H1 (cell line): ENCODE data around the gene TSTD2. TPM values are rescaled to one million over a fixed set of nuclear protein-coding genes. Genes with fewer than 3 reads are reported as not detected.
A peak's percentile ranks its signal among the peaks of the same experiment; 100 is the strongest.
"Not testable (repeated sequence)": the region's sequence is repeated elsewhere in the genome, so short reads cannot be mapped to it uniquely, and the experiment has no call there.

Source experiments
- CTCF ChIA-PET: fragments of 300-600 bp; sonication (Branson Sonifier 250); formaldehyde crosslinking; loops from one replicate; lab custom pipeline; 2021; ENCODE audit not compliant: partially characterized antibody; lab: Charles Lee
- POLR2A ChIA-PET: fragments of 300-600 bp; sonication (Branson Sonifier 250); formaldehyde crosslinking; loops from one replicate; lab custom pipeline; 2021; ENCODE audit warnings: inconsistent platforms; ENCODE audit not compliant: partially characterized antibody; lab: Charles Lee
- DNase-seq, 2 experiments: peaks; one replicate each; pipeline versions ENCODE4 v3.0.0 to v3.0.0-alpha.2; 2010 to 2022; ENCODE audit warnings: low spot score in 2 of 2, low read depth in 1 of 2, mixed read lengths in 1 of 2
- FAIRE-seq: peaks from 2 replicates; lab custom pipeline; 2011; peaks lifted over from hg19 to GRCh38; lab: Jason Lieb, UNC
- H2AFZ ChIP-seq: 2 replicates; pipeline ENCODE4 v1.8.1; 2012; ENCODE audit warnings: low read length, inconsistent platforms
- H2AK5ac ChIP-seq: 2 replicates; pipeline ENCODE4 v1.6.1; 2013; ENCODE audit warnings: low read depth, low read length
- H2BK120ac ChIP-seq: replicated peaks from 2 replicates; pipeline ENCODE3; 2013; ENCODE audit warnings: low read depth, low read length, inconsistent platforms
- H2BK12ac ChIP-seq: 2 replicates; pipeline ENCODE4 v1.6.1; 2013; ENCODE audit warnings: low read depth, low read length
- H2BK15ac ChIP-seq: 2 replicates; pipeline ENCODE4 v1.6.1; 2013; ENCODE audit warnings: low read length
- H2BK20ac ChIP-seq: 2 replicates; pipeline ENCODE4 v1.6.1; 2013; ENCODE audit warnings: low read length
- H2BK5ac ChIP-seq: 2 replicates; pipeline ENCODE4 v1.6.1; 2013; ENCODE audit warnings: low read depth, low read length
- H3K14ac ChIP-seq: 2 replicates; pipeline ENCODE4 v1.6.1; 2013; ENCODE audit warnings: inconsistent platforms; ENCODE audit not compliant: insufficient read length
- H3K18ac ChIP-seq: 2 replicates; pipeline ENCODE4 v1.6.1; 2013; ENCODE audit warnings: low read length; ENCODE audit errors: extremely low read depth
- H3K23ac ChIP-seq: 2 replicates; pipeline ENCODE4 v1.6.1; 2013; ENCODE audit warnings: inconsistent platforms; ENCODE audit not compliant: insufficient read length
- H3K23me2 ChIP-seq: 2 replicates; pipeline ENCODE4 v1.6.1; 2013; ENCODE audit warnings: low read depth, low read length
- H3K27ac ChIP-seq: 2 replicates; pipeline ENCODE4 v1.6.1; 2011; ENCODE audit warnings: low read depth, low read length, inconsistent platforms
- H3K27me3 ChIP-seq, 4 experiments: replicated peaks in 1 of 4; 1 replicate in 1 of 4; 2 replicates in 3 of 4; pipeline versions ENCODE4 v1.6.1 to v1.8.1; 2011 to 2013; ENCODE audit warnings: low read length in 3 of 4, mild to moderate bottlenecking in 3 of 4, inconsistent platforms in 2 of 4, mixed read lengths in 2 of 4, moderate library complexity in 1 of 4; ENCODE audit not compliant: control insufficient read depth in 3 of 4, insufficient read depth in 3 of 4; ENCODE audit errors: extremely low read depth in 1 of 4
- H3K36me3 ChIP-seq, 4 experiments: 2 replicates each; pipeline versions ENCODE4 v1.6.1 to v1.8.1; 2011 to 2013; ENCODE audit warnings: mild to moderate bottlenecking in 4 of 4, low read length in 3 of 4, moderate library complexity in 2 of 4, control low read depth in 1 of 4, inconsistent platforms in 1 of 4; ENCODE audit not compliant: insufficient read depth in 4 of 4, control insufficient read depth in 2 of 4
- H3K4ac ChIP-seq: replicated peaks from 2 replicates; pipeline ENCODE3; 2013; ENCODE audit warnings: low read length, low read depth, mixed read lengths, inconsistent platforms; ENCODE audit not compliant: insufficient read length
- H3K4me1 ChIP-seq, 4 experiments: replicated peaks in 1 of 4; 1 replicate in 1 of 4; 2 replicates in 3 of 4; pipeline versions ENCODE4 v1.6.1 to v1.8.1; 2011 to 2013; ENCODE audit warnings: low read length in 3 of 4, inconsistent platforms in 2 of 4, mixed read lengths in 1 of 4; ENCODE audit not compliant: insufficient read depth in 4 of 4, control insufficient read depth in 3 of 4
- H3K4me2 ChIP-seq, 2 experiments: 2 replicates each; pipeline versions ENCODE4 v1.6.1 to v1.8.1; 2011 to 2013; ENCODE audit warnings: low read depth in 2 of 2, low read length in 2 of 2, control low read depth in 1 of 2, inconsistent platforms in 1 of 2, mild to moderate bottlenecking in 1 of 2; ENCODE audit not compliant: insufficient read depth in 1 of 2
- H3K4me3 ChIP-seq, 4 experiments: fragments of 200-600, 300-600 bp in 1 of 4; sonication (generic), shearing (Covaris generic), sonication (Bioruptor Twin) in 1 of 4; 2 replicates each; pipeline versions ENCODE4 v1.5.1 to v1.8.1; 2011 to 2016; ENCODE audit warnings: low read length in 4 of 4, low read depth in 3 of 4, control low read depth in 2 of 4, inconsistent platforms in 2 of 4, mild to moderate bottlenecking in 2 of 4, mixed read lengths in 1 of 4, moderate library complexity in 1 of 4; ENCODE audit not compliant: insufficient read depth in 2 of 4; ENCODE audit errors: extremely low read depth in 1 of 4
- H3K56ac ChIP-seq: replicated peaks from 2 replicates; pipeline ENCODE3; 2013; ENCODE audit warnings: low read depth, mild to moderate bottlenecking, mixed read lengths, low read length, inconsistent platforms; ENCODE audit not compliant: insufficient read length
- H3K79me1 ChIP-seq: 2 replicates; pipeline ENCODE4 v1.6.1; 2013; ENCODE audit warnings: low read depth, low read length, control low read depth
- H3K79me2 ChIP-seq, 2 experiments: 2 replicates each; pipeline versions ENCODE4 v1.6.1 to v1.8.1; 2012 to 2013; ENCODE audit warnings: low read length in 2 of 2, mild to moderate bottlenecking in 2 of 2, inconsistent platforms in 1 of 2; ENCODE audit not compliant: insufficient read depth in 2 of 2, control insufficient read depth in 1 of 2
- H3K9ac ChIP-seq, 4 experiments: replicated peaks in 1 of 4; 1 replicate in 1 of 4; 2 replicates in 3 of 4; pipeline versions ENCODE4 v1.6.1 to v1.8.1; 2011 to 2013; ENCODE audit warnings: low read depth in 3 of 4, low read length in 3 of 4, control low read depth in 2 of 4, mild to moderate bottlenecking in 2 of 4, moderate library complexity in 2 of 4, inconsistent platforms in 1 of 4; ENCODE audit errors: extremely low read depth in 1 of 4
- H3K9me3 ChIP-seq, 2 experiments: 2 replicates each; pipeline versions ENCODE4 v1.6.1 to v1.8.1; 2012 to 2013; ENCODE audit warnings: mild to moderate bottlenecking in 2 of 2, moderate library complexity in 2 of 2, control low read depth in 1 of 2, inconsistent platforms in 1 of 2, low read depth in 1 of 2, low read length in 1 of 2, mixed read lengths in 1 of 2; ENCODE audit not compliant: insufficient read depth in 2 of 2
- H4K20me1 ChIP-seq, 2 experiments: replicated peaks in 1 of 2; 2 replicates each; pipeline versions ENCODE3 to v1.8.1; 2011 to 2013; ENCODE audit warnings: inconsistent platforms in 2 of 2, low read length in 2 of 2, mild to moderate bottlenecking in 1 of 2; ENCODE audit not compliant: insufficient read depth in 2 of 2, control insufficient read depth in 1 of 2
- H4K5ac ChIP-seq: 2 replicates; pipeline ENCODE4 v1.6.1; 2013; ENCODE audit warnings: low read length, low read depth, mixed read lengths, inconsistent platforms; ENCODE audit not compliant: insufficient read length
- H4K8ac ChIP-seq: 2 replicates; pipeline ENCODE4 v1.8.0; 2013; ENCODE audit warnings: mild to moderate bottlenecking, moderate library complexity, low read length, inconsistent platforms; ENCODE audit not compliant: insufficient read depth; ENCODE audit errors: extremely low read depth
- H4K91ac ChIP-seq: replicated peaks from 2 replicates; pipeline ENCODE3; 2013; ENCODE audit warnings: low read length, mixed read lengths, inconsistent platforms; ENCODE audit not compliant: insufficient read length
- KDM1A ChIP-seq: fragments of 200-600, 300-600 bp; sonication (generic); IDR thresholded peaks from 2 replicates; pipeline ENCODE4 v1.7.1; 2016; ENCODE audit warnings: mild to moderate bottlenecking, low read length, borderline replicate concordance
- WGBS, 2 experiments: shearing (Covaris generic) in 1 of 2; methylation state at CpG; one replicate each; pipeline versions ENCODE4 v1.1.6 to v1.1.7; 2013 to 2015; ENCODE audit warnings: low lambda C conversion rate in 2 of 2, mixed read lengths in 2 of 2, inconsistent platforms in 1 of 2, low coverage in 1 of 2, missing lambda C conversion rate in 1 of 2; ENCODE audit not compliant: insufficient replicate concordance in 2 of 2, insufficient coverage in 1 of 2, insufficient read length in 1 of 2; ENCODE audit errors: extremely low coverage in 1 of 2, missing lambda C conversion rate in 1 of 2; 5-methylcytosine and 5-hydroxymethylcytosine counted together
- polyA plus RNA-seq, 7 experiments: library from polyadenylated mRNA; depleted of rRNA in 3 of 7; stranded (reverse) in 5 of 7; unstranded in 2 of 7; fragments of >200 nt in 5 of 7; fragments of 200-250 nt in 2 of 7; gene quantifications; 1 replicate in 5 of 7; 2 replicates in 1 of 7; 4 replicates in 1 of 7; pipeline versions ENCODE4 v1.2.1 to v1.2.3, GENCODE V29; 2011 to 2013; ENCODE audit warnings: missing spikeins in 2 of 7, mixed read lengths in 2 of 7
- total RNA-seq: library from RNA; stranded (reverse); fragmentation: NEBNext Ultra II Directional; extraction: Animal tissue kit (Norgen Biotek cat#: 25700); gene quantifications from 2 replicates; pipeline ENCODE4 v1.2.1, GENCODE V29; 2021

TSTD2 gene
- total and polyA plus RNA-seq, 2 of the 8 experiments (the other 6 are each of a cell fraction or from before 2014, with no cell fraction given): 16.1 to 17.5 TPM

DNA sequence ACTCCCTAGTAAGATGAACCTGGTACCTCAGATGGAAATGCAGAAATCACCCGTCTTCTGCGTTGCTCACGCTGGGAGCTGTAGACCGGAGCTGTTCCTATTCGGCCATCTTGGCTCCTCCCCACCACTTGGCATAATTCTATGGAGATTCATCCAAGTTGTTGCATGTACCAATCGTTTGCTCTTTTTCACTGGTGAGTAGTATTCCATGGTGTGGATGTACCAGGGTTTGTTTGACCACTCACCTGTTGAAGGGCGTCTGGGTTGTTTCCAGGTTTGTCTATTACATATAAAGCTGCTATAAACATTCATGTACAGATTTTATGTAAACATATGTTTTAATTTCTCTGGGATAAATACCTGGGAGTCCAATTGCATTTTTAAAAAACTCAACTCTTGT lies 46.3 kb downstream of the TSTD2 start:
- H4K5ac ChIP-seq, H2AFZ ChIP-seq, H3K36me3 ChIP-seq, H2BK15ac ChIP-seq, H2BK120ac ChIP-seq, H2BK12ac ChIP-seq, DNase-seq, H3K56ac ChIP-seq, H3K4me2 ChIP-seq, H2BK5ac ChIP-seq, H3K4me1 ChIP-seq, H4K20me1 ChIP-seq, H3K14ac ChIP-seq, FAIRE-seq, H3K4ac ChIP-seq, H3K79me1 ChIP-seq, H3K27ac ChIP-seq, H4K8ac ChIP-seq, H4K91ac ChIP-seq, POLR2A ChIA-PET, H3K23ac ChIP-seq, H3K9ac ChIP-seq, H3K23me2 ChIP-seq, H2AK5ac ChIP-seq, H2BK20ac ChIP-seq, H3K27me3 ChIP-seq, H3K9me3 ChIP-seq, H3K4me3 ChIP-seq, H3K18ac ChIP-seq, H3K79me2 ChIP-seq: not testable (repeated sequence)
- peak; percentile 61; the same call in 1 of the 2 replicates for TF ChIP-seq KDM1A
- CTCF ChIA-PET: interaction anchor here (1.0 kb wide), 1 partner anchor 12 kb away, joined by 4 read pairs; no protein-coding TSS in a partner anchor
- 99% methylated on average over 7 of the region's 7 CpGs; no CpG with 5 or more reads in 1 of the 2 experiments for WGBS, 2 experiments

GRCh38 chr9:97584778-97585177 lies 48.4 kb downstream of the TSTD2 start:
- H2BK20ac ChIP-seq, H3K9ac ChIP-seq, H2BK120ac ChIP-seq, H3K27ac ChIP-seq, H4K8ac ChIP-seq, H4K91ac ChIP-seq, H3K18ac ChIP-seq, H3K36me3 ChIP-seq, H2BK12ac ChIP-seq, H2AFZ ChIP-seq, H3K4me3 ChIP-seq, H3K14ac ChIP-seq, H3K56ac ChIP-seq, H3K9me3 ChIP-seq, POLR2A ChIA-PET, DNase-seq, H3K4ac ChIP-seq, FAIRE-seq, H2AK5ac ChIP-seq, H4K20me1 ChIP-seq, H4K5ac ChIP-seq, H3K23me2 ChIP-seq, H3K4me1 ChIP-seq, H2BK5ac ChIP-seq, H3K27me3 ChIP-seq, H3K79me2 ChIP-seq, CTCF ChIA-PET, H2BK15ac ChIP-seq, H3K79me1 ChIP-seq, H3K23ac ChIP-seq, H3K4me2 ChIP-seq: not testable (repeated sequence)
- no CpG with 5 or more reads among the region's 2 CpGs for WGBS, 2 experiments
